NCI-H1092 (cell line): ENCODE results near the gene GPC3.

Source experiments
- DNase-seq: peaks from one replicate; lab custom pipeline; 2025; lab: John Stamatoyannopoulos, UW

GPC3 gene

GRCh38 chrX:133968109-133968508 lies 17.3 kb downstream of the GPC3 start:
- no peak for DNase-seq

DNA sequence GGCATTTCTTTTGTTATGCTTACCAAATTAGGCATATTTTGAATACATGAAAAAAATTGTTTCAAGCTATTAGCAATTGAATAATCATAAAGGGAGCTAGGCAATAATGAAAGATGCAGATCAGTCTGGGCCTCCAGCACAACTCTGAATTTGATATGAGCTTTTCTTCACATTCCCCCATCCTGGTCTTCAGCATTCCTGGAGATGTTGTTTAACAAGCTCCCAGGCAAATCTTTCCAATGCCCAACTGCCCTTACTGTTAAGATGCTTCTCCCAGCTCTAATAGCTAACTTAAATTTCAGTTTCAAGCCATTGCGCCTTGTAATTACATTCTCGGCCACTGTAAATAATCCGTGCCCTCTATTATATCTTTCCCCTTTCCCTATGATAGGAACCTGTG lies 19.2 kb downstream of the GPC3 start:
- no peak for DNase-seq

- no peak for DNase-seq
These were observed 20.1 kb downstream of the GPC3 start for GRCh38 chrX:133965321-133965720.

DNA sequence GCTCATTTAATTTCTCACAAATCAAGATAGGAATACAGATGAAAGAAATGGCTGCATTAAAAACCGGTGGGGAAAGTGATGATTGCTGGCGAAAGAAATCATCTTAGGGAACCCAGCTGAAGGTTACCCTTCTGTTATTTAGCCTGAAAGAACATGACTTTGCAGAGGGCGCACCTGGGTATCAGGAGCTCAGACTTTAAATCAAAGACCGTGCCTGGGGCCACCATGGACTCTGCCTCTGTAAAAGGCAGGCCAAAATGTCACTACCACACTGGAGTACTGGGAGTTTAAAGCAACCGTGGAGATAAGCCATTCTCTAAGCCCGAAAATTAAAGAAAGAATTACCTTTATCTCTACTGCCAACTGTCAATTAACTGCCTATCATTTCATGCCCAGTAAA lies 24.3 kb downstream of the GPC3 start:
- DNase-seq, result no peak

DNA sequence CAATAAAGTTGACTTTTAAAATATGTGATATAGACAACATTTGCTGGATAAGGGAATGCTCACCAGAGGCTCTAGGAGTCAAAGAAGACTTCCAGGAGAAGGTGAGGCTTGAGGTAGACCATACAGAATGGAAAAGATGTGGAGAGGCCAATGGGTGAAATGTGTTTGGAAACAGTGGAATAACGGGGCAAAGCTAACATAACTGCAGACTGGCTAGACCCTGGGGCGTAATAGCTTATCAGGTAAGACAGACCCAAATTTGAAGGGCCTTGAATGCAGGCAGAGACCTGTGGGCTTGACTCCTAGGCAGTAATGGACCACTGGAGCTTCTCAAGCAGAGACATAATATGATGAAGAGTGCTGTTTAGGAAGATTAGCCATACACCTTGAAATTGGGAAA lies 25.4 kb downstream of the GPC3 start:
- DNase-seq, result no peak

GRCh38 chrX:133958997-133959688 lies 26.3 kb downstream of the GPC3 start:
- no peak for DNase-seq

- DNase-seq, result no peak
These were observed 28.6 kb downstream of the GPC3 start for GRCh38 chrX:133956570-133957340.

DNA sequence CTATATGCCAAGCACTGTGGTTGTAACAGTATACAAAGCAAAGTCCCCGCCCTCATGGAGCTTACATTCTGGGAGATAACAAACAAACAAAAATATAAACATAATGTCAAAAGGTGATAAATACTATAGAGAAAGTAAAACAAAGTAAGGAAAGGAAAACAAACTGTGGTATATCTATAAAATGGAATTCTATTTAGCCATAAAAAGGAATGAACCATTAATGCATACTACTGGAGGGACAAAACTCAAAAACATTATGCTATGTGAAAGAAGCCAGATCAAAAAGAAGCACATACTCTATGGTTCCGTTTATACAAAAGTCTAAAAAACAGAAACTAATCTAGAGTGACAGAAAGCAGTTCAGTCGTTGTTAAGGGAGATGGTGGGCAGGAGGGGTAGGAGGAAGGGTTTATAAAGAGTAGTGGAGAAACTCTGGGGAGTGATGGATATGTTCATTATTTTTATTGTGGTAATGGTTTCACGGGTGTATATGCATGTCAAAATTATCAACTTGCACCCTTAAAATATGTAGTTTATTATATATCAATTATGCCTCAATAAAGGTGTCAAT lies 31.5 kb downstream of the GPC3 start:
- DNase-seq, result no peak

DNA sequence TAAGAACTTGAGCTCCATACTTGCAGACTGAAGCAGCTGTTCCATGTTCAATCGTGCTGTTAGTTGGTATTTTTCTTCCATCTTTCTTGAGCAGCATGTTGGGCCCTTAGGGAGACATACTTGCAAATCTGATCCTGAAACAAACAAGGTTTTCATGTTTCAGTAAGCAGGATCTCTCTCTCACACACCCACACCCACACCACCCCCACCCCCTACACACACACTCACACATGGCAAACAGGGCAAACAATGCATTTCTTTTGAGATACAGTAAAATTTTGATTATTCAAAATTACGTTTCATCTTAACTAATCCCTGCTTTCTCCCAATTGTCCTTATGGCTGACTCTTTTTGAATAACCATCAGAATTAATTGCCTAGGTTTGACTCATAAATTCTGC lies 32.3 kb downstream of the GPC3 start:
- no peak for DNase-seq

DNA sequence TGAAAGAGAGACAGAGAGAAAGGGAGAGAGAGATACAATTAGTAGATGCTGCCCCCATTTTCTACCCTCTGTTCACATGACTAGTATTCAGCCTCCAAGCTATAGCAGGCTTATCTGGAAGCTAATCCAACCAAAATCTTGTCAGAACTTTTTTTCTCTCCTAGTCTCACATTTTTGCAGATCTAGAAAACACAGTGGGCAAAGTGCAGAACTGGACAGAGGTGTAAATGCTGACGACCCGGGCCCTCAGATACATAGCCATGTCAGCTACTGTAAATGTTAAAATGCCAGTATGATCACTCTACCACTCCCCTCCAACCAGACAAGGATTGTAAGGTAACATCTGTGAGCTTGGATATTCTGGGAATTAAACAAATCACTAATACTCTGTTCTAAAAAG lies 34.3 kb downstream of the GPC3 start:
- no peak for DNase-seq

GRCh38 chrX:133950214-133950613 lies 35.2 kb downstream of the GPC3 start:
- DNase-seq, result no peak

- DNase-seq, result no peak
These were observed 36.5 kb downstream of the GPC3 start for GRCh38 chrX:133948895-133949294.

GRCh38 chrX:133947996-133948395 lies 37.4 kb downstream of the GPC3 start:
- DNase-seq, result no peak

DNA sequence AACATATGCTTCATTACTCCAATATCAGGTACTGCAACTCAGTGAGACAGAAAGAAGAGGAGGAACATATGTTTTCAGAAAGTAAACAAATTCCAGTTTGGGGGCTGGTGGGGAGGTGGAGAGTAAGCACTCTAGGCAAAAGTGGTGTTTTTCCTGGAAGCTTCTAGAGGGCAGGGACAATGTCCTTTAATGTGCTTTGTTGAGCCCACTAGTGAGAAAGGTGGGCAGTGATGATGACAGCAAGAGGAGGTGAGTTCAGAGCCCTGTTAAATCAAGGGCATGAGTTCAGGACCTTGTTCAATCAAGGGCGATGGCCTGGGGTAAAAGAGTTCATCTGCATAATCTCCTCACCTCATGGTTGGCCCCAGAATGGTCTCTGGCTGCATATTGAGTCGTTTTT lies 38.4 kb downstream of the GPC3 start:
- DNase-seq, result no peak

DNA sequence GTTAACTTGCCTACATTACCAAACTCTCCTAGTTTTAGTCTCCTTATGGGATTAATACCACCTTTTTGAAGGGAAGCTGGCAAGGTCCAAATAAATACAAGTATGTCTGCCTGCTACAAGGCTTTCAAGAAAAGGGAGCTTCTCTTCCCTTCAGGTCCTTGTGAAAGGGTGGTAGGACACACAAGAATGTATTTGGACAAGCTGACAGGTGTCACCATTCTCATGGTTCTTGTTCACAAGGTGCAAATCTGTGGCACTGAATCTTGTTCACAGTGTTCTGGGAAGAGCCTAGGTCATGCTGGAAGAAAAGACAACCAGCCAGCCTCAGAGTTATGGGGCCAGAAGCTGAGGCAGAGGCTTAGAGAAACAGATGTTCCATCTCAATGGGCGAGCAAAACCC lies 41.9 kb downstream of the GPC3 start:
- no peak for DNase-seq

DNA sequence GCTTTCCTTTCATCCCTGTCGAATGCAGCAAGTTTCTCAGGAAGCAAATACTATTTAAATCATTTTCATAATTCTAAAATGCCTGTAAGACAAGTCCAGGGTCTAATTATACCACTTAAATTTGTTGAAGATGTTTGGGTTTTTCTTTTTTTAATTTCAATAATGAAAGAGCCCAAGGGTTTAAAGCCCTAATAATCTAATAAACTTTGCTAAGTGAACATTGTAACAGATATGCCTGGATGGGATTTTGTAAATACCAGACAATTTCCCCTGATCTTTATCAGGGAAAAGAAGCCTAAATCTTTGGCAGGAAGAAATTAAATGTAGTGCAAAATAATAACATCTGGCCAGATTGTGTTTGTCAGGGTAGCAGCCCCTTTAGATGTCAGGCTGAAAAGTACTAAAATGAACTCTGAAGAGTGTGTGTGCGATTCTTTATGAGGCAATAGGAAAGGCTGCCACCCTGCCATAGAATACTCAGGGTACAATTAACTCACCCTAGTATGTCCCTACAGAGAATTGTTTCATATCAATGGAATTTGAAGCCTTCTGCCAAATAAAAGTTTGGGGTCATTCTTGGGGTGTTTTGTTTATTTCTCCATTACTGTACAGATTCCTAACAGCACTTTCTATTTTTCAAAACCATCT lies 45.6 kb downstream of the GPC3 start:
- no peak for DNase-seq

- no peak for DNase-seq
These were observed 46.9 kb downstream of the GPC3 start for GRCh38 chrX:133938530-133938929.

GRCh38 chrX:133937022-133937421 lies 48.4 kb downstream of the GPC3 start:
- no peak for DNase-seq

DNA sequence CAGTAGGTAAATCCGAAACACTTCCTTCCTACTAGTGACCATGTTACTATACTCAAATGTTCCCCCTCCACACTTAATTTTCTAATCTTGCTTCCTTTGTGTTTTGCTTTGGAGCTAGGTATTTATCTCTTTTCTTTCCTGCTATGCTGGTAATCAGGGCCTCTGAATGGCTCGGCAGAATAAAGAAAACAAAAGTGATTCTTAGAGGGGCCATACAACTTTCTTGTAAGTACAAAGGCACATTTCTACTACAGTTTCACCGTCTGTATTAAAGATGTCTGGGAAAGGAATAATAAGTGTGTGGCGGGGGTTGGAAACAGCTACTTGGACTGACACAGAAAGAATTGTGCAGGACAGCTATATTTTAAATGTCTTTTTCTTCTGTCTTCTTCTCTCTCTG lies 50.3 kb downstream of the GPC3 start:
- no peak for DNase-seq

DNA sequence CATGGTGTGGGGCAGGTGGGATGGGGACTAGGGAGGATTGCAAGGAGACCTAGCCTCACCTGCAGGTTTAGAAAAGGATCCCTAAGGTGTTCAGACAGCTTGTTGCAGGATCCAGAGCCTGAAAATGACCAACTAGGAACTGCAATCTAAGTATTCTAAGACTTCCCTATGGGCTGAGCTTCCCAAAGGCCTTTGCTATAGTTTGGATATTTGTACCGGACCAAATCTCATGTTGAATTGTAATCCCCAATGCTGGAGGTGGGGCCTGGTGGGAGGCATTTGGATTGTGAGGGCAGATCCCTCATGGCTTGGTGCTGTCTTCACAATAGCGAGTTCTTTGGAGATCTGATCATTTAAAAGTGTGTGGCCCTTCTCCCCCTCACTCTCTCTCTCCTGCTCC lies 52.1 kb downstream of the GPC3 start:
- no peak for DNase-seq

DNA sequence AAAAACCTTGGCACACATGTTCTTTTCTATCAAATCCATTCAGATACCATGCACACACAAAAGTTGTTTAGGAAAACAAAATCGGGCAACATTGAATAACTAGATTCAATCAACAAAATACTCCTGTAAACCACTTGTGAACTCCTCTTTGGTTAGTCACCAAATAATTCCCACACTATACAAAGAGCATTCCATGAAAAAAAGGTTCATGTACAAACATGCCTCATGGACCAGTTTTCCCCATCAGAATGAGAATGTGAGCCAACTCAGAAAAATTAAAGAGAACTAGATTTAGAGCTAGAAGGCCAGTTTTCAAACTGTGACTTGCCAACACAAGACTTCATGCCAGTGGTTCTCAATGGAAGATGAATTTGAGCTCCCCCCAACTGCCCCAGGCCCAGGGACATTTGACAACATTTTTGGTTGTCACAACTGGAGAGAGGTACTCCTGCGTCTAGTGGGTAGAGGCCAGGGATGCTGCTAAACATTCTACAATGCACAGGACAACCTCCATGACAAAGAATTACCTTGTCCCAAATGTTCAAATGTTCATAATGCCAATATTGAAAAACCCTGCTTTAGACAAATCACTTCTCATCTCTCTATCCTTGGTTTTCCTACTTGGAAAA lies 55.4 kb downstream of the GPC3 start:
- no peak for DNase-seq

DNA sequence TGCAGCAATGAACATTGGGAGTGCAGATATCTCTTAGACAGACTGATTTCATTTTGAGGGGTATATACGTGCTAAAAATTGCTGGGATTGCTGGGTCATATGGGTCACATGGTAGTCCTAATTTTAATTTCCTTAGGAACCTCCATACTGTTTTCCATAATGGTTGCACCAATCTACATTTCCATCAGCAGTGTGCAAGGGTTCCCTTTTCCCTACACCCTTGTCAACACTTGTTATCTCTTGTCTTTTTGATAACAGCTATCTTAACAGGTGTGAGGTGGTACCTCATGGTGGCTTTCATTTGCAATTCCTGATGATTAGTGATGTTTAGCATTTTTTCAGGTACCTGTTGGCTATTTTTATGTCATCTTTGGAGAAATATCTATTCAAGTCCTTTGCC lies 57.0 kb downstream of the GPC3 start:
- no peak for DNase-seq

GRCh38 chrX:133926809-133927208 lies 58.6 kb downstream of the GPC3 start:
- DNase-seq, result no peak
